ENCODE data around the gene RPS18. TPM values are rescaled to one million over a fixed set of nuclear protein-coding genes. Genes with fewer than 3 reads are reported as not detected.

Gene RPS18
- total and polyA plus RNA-seq, 10 of the 15 experiments (the other 5 are each of a cell fraction or from before 2014, with no cell fraction given) = 4,228 to 20,828 (median 7,406) TPM

DNA sequence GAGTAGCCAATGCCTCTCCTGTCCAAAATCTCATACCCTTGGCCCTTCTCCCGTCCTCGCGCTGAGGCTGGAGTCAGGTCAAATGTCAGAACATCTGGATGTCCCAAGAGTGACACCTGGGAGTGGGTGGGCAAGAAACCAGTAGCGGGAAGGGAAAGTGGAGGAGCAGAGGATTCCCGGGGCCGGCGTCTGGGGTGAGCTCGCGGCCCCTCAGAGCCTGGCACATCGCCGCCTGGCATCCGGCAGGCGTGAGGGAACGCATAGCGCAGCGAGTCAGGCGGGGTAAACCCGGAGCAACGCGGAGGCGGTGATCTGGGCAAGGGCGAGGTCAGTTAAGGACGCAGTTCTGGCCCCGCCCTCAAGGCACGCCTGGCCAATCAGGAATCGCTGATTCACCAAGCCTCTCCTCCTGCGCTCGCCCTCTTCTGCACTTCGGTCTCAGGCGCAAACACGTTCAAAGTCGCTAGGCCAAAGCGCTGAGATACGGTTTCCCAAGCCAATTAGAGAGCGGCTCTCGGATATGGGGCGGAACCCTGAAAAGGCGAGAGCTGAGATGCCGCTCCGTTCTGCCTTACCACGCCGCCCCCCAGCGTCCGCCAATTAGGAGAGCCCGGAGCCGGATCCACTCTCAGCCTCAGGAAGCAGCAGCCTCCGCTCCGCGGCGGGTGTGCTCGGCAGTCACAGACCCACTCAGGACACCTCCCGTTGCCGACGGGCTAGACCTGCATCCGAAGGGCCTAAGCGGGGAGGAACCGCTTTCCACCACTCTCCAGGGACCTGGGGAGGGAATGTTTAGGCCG is 22.7 kb upstream of the RPS18 start (continued):
- TF ChIP-seq ZBTB40 (IDR thresholded peaks at IDR 0.05; ENCODE audit: borderline replicate concordance) (peak; percentile 65; the same call in 1 of the 2 replicates), POLR2A (IDR thresholded peaks at IDR 0.05; ENCODE audit: low read depth, low read length) (peak; percentile 94), BRCA1 (IDR thresholded peaks at IDR 0.05; ENCODE audit: low read depth, low read length) (no peak), PBX3 (IDR thresholded peaks at IDR 0.05; ENCODE audit: insufficient replicate concordance, low read depth, low read length) (peak; percentile 90)
- TF ChIP-seq, protein P1, sequence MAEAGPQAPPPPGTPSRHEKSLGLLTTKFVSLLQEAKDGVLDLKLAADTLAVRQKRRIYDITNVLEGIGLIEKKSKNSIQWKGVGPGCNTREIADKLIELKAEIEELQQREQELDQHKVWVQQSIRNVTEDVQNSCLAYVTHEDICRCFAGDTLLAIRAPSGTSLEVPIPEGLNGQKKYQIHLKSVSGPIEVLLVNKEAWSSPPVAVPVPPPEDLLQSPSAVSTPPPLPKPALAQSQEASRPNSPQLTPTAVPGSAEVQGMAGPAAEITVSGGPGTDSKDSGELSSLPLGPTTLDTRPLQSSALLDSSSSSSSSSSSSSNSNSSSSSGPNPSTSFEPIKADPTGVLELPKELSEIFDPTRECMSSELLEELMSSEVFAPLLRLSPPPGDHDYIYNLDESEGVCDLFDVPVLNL (IDR thresholded peaks at IDR 0.05; ENCODE audit: low read depth, low read length) = no peak
